GM19193 (cell line): ENCODE data around the gene MAP1B.

Source experiments
- POLR2A ChIP-seq: IDR thresholded peaks from 4 replicates; pipeline ENCODE4 v1.6.1; 2011; ENCODE audit not compliant: insufficient read depth, insufficient read length; ENCODE audit errors: extremely low read depth

The MAP1B gene

GRCh38 chr5:72234265-72234700 is 127.0 kb downstream of the MAP1B start:
- TF ChIP-seq POLR2A, result no peak

DNA sequence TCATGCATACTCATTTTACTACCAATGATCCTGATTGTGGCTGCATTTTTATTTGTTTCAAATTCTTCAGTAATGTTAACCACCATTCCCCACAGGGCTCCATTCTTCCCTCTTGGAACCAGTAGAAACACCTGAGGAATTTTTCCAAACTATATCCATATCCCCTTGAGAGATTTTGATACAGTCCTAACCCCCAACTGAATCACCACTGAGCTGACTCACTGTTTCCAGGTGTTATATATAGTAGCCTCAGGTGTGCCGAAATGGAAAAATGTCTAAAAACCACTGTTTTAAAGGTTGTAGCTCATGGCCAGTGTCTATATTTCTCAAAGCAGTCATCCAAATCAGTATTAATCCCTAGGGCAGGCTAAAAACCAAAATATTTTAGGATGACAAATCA is 127.6 kb downstream of the MAP1B start:
- no peak for TF ChIP-seq POLR2A

DNA sequence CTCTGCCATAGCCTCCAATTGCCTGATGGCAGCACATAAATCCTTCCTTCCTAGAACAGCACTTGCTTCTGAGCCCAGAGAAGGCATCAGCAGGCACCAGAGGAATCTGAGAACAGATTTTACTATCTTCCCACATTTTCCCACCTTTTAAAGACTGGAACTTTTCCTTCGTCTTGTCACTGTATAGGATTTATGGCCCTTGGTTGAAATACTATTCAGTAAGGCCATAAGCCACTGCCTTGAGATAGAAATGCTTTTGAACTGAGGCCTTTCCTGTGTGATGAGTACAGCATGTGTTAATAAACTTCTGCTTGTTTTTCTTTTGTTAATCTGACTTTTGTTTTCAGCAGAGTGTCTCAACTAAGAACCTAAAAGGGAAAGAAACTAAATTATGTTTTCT is 128.4 kb downstream of the MAP1B start:
- TF ChIP-seq POLR2A, result no peak

DNA sequence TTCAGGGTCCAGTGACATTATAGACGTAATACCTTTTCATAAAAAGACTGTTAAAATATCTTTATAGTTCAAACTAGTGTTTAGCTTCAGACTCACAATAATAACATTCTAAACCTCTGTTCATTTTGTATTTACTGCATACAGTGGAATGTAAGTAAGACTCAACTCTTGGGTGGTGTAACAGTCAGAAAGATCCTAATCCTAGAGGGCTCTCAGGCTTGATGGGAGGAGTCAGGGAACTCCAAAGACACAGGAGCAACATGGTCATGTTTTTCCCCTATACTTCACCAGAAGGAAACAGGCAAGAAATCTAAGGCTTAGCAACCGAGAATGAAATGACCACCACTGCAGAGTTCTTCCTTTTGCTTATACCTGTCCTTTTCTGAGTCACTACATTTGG is 130.1 kb downstream of the MAP1B start:
- TF ChIP-seq POLR2A, result no peak

- no peak for TF ChIP-seq POLR2A
Observed at GRCh38 chr5:72237879-72238278, 130.6 kb downstream of the MAP1B start.

GRCh38 chr5:72238712-72239445 is 131.6 kb downstream of the MAP1B start:
- no peak for TF ChIP-seq POLR2A

- TF ChIP-seq POLR2A, result no peak
Observed at GRCh38 chr5:72241346-72242003, 134.2 kb downstream of the MAP1B start.

GRCh38 chr5:72242796-72243475 is 135.7 kb downstream of the MAP1B start:
- no peak for TF ChIP-seq POLR2A

GRCh38 chr5:72243706-72244105 is 136.4 kb downstream of the MAP1B start:
- TF ChIP-seq POLR2A, result no peak

GRCh38 chr5:72244862-72245371 is 137.6 kb downstream of the MAP1B start:
- no peak for TF ChIP-seq POLR2A

GRCh38 chr5:72245546-72245945 is 138.3 kb downstream of the MAP1B start:
- no peak for TF ChIP-seq POLR2A

DNA sequence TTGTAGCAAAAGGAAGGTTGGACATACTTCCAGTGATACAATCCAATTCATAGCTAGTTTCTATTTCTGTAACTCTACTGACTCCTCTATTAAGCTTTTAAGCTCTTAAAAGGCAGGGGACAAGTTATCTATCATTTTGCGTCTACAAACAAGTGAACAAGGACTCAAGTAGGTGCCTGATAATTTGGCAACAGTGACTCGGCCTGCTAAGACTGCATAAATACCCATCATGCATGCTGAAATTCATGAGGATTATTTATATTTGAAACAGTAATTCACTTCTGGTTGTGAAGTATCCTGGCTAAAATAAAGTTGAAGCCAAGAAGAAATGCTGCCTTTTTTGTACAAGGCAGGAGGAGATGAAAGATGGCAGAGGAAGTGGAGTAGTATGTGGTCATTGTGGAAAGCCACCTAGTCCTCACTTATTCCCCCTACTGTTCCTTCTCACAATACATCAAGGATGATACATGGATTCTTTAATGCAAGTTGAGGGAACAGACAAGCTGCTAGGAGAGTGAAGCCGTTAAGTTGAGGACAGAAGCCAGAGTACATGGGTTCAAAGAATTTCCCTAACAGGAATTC is 138.8 kb downstream of the MAP1B start:
- no peak for TF ChIP-seq POLR2A

DNA sequence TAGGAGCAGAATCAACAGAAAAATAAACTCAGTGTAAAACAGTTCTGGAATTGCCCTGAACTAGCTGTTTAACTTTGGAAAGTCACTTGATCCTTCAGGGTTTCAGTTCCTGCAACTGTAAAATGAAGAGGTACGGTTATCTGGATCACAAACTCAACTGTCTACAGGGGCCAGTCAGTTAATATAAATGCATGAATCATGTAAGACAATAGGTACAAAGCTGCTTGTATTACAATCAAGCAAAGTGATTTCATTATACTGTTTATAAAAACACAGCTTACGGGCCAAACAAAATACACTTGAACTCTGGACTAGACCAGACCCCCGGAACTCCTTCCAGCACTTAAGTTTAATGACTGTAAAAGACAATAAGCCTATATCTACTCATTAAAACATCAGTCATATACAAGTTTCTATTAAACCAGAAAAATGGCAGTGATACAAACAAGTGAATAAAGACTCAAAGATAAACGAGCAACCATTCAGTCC is 139.7 kb downstream of the MAP1B start:
- TF ChIP-seq POLR2A, result no peak

DNA sequence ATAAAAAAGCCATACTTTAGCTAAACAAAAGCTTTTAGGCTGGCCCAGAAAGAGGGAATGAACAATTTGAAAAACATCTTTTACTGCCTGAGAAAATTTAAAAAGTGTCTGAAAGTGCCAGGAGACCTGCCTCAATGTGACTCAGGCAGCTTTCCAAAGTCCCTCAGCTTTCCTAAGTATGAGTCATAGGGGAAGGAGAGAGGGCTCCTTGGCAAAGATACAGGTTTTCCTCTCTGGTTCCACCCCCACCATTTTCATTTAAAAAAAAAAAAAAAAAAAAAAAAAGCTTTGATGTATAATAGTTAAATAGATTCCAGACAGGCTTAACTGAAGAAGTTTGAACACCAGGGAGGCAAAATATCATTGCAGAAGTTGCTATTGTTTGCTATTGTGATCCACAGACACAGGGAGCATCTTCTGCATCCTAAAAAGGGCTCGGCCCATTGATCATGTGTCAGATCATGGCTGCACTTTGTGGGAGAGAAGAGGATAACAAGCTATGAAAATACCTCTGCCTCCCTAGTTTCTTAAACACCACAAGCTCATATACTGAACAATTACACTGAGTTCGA is 141.2 kb downstream of the MAP1B start:
- TF ChIP-seq POLR2A, result no peak

- no peak for TF ChIP-seq POLR2A
Observed at GRCh38 chr5:72251386-72251785, 144.1 kb downstream of the MAP1B start.

- no peak for TF ChIP-seq POLR2A
Observed at GRCh38 chr5:72252008-72252407, 144.7 kb downstream of the MAP1B start.
